ENCODE measurements around the gene IVNS1ABP.
"Not testable (repeated sequence)": the region's sequence is repeated elsewhere in the genome, so short reads cannot be mapped to it uniquely, and the experiment has no call there.

IVNS1ABP gene

DNA sequence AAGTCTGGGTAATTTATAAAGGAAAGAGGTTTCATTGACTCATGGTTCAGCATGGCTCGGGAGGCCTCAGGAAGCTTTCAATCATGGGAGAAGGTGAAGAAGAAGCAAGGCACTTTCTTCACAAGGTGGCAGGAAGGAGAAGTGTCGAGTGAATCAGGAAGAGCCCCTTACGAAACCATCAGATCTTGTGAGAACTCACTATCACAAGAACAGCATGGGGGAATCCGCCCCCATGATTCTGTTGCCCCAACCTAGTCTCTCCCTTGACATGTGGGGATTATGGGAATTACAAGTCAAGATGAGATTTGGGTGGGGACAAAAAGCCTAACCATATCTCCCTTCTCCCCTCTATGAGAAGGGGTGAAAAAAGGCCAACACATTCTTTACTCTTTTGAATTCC, 11.2 kb upstream of the IVNS1ABP start:
- no peak overlapping the region for H3K9ac ChIP-seq
- no peaks in the 10 kb centered on the region for H3K79me2 ChIP-seq (ENCODE audit: insufficient read depth, low read depth)
- no peak overlapping the region for H3K27ac ChIP-seq
- H3K4me1 ChIP-seq (ENCODE audit: low read depth, poor library complexity, severe bottlenecking), result no peaks in the 10 kb centered on the region
- no peaks in the 10 kb centered on the region for H3K27me3 ChIP-seq (ENCODE audit: insufficient read depth, low read depth)
- no peak overlapping the region for H3K4me3 ChIP-seq (IDR thresholded peaks at IDR 0.05; ENCODE audit: insufficient read depth, low read depth, low read length)
- no peak overlapping the region for H3K4me2 ChIP-seq
- H2AFZ ChIP-seq (ENCODE audit: low read depth), result no peak overlapping the region
- no peak for TF ChIP-seq CTCF (conservative IDR thresholded peaks at IDR 0.05; ENCODE audit: low read depth, low read length)
- H3K36me3 ChIP-seq (ENCODE audit: insufficient read depth), result no peaks in the 10 kb centered on the region
- no peaks in the 10 kb centered on the region for H4K20me1 ChIP-seq (ENCODE audit: insufficient read depth)

DNA sequence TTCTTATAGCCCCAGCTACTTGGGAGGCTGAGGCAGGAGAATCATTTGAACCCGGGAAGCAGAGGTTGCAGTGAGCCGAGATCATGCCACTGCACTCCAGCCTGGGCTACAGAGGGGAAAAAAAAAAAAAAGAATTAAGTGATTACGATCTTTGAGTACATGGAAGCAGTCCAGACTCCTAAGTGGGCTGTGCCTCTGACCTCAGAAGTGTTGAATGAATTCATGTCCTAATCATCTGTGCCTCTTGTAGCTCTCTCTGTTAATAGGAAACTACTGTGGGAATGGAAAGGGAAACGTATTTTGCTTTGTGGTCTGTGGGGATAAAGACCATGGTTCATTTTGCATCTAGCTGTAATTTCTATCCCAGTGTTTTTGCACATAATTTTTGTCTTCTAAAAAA, 8.4 kb upstream of the IVNS1ABP start:
- H3K79me2 ChIP-seq (ENCODE audit: insufficient read depth, low read depth), result no peaks in the 10 kb centered on the region
- no peak for TF ChIP-seq CTCF (conservative IDR thresholded peaks at IDR 0.05; ENCODE audit: low read depth, low read length)

DNA sequence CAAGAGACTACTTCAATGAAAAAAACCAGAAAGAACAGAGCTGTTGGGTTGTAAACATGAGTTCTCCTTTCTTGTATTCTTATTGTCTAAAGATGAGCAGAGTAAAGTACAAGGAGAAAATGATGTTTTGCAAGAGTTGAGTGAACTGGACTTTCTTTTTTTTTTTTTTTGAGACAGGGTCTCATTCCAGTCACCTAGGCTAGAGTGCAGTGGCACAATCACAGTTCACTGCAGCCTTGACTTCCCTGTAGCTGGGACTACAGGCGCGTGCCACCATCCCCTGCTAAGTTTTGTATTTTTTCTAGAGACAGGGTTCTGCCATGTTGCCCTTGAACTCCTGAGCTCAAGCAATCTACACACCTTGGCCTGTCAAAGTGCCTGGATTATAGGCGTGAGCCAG, 7.1 kb upstream of the IVNS1ABP start:
- Histone ChIP-seq H3K79me2 (ENCODE audit: insufficient read depth, low read depth) (no peaks in the 10 kb centered on the region), H3K4me2 (no peak overlapping the region), H2AFZ (ENCODE audit: low read depth) (no peak overlapping the region), H3K9ac (no peak overlapping the region), H3K4me3 (IDR thresholded peaks at IDR 0.05; ENCODE audit: insufficient read depth, low read depth, low read length) (no peak overlapping the region), H3K4me1 (ENCODE audit: low read depth, poor library complexity, severe bottlenecking) (peaks cover under 1% of the 10 kb centered on the region), H3K36me3 (ENCODE audit: insufficient read depth) (no peaks in the 10 kb centered on the region), H3K27ac (no peak overlapping the region), H4K20me1 (ENCODE audit: insufficient read depth) (no peaks in the 10 kb centered on the region), H3K27me3 (ENCODE audit: insufficient read depth, low read depth) (no peaks in the 10 kb centered on the region)
- no peak for TF ChIP-seq CTCF (conservative IDR thresholded peaks at IDR 0.05; ENCODE audit: low read depth, low read length)

More for the DNA sequence above, 8.4 kb upstream of the IVNS1ABP start:
- H3K4me2 ChIP-seq, result no peak overlapping the region
- no peaks in the 10 kb centered on the region for H3K4me1 ChIP-seq (ENCODE audit: low read depth, poor library complexity, severe bottlenecking)
- no peaks in the 10 kb centered on the region for H3K36me3 ChIP-seq (ENCODE audit: insufficient read depth)
- no peaks in the 10 kb centered on the region for H4K20me1 ChIP-seq (ENCODE audit: insufficient read depth)
- H3K27ac ChIP-seq, result no peak overlapping the region
- H3K4me3 ChIP-seq (IDR thresholded peaks at IDR 0.05; ENCODE audit: insufficient read depth, low read depth, low read length), result no peak overlapping the region
- H2AFZ ChIP-seq (ENCODE audit: low read depth), result no peak overlapping the region
- no peaks in the 10 kb centered on the region for H3K27me3 ChIP-seq (ENCODE audit: insufficient read depth, low read depth)
- no peak overlapping the region for H3K9ac ChIP-seq

DNA sequence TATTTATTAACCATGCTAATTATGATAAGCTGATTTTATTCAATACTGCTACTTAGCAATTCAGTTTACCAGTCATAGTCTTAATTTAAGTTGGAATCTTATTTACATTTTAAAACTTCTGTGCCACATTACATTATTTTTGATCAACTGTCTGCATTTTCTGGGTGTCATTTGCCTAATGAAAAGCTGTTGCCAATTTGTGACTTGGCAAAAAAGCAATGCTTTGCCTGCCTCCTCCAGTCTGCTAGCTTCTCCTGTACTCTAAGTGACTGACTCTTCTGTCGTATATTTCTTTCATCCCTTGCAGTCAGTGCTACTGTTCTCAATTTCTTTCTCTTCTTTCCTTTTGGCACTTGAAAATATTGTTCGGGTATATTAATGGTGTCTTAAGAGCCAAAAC, 5.6 kb upstream of the IVNS1ABP start:
- Histone ChIP-seq H3K4me2 (no peak overlapping the region), H3K36me3 (ENCODE audit: insufficient read depth) (no peaks in the 10 kb centered on the region), H4K20me1 (ENCODE audit: insufficient read depth) (no peaks in the 10 kb centered on the region), H3K27me3 (ENCODE audit: insufficient read depth, low read depth) (no peaks in the 10 kb centered on the region), H3K9ac (no peak overlapping the region), H3K4me3 (IDR thresholded peaks at IDR 0.05; ENCODE audit: insufficient read depth, low read depth, low read length) (no peak overlapping the region), H2AFZ (ENCODE audit: low read depth) (no peak overlapping the region), H3K27ac (no peak overlapping the region), H3K4me1 (ENCODE audit: low read depth, poor library complexity, severe bottlenecking) (peaks cover 13% of the 10 kb centered on the region), H3K79me2 (ENCODE audit: insufficient read depth, low read depth) (no peaks in the 10 kb centered on the region)
- no peak for TF ChIP-seq CTCF (conservative IDR thresholded peaks at IDR 0.05; ENCODE audit: low read depth, low read length)

- H2AFZ ChIP-seq (ENCODE audit: low read depth), result not testable (repeated sequence)
- H3K4me1 ChIP-seq (ENCODE audit: low read depth, poor library complexity, severe bottlenecking), result peaks cover 13% of the 10 kb centered on the region
Measured at GRCh38 chr1:185321653-185322221, 4.7 kb upstream of the IVNS1ABP start.

DNA sequence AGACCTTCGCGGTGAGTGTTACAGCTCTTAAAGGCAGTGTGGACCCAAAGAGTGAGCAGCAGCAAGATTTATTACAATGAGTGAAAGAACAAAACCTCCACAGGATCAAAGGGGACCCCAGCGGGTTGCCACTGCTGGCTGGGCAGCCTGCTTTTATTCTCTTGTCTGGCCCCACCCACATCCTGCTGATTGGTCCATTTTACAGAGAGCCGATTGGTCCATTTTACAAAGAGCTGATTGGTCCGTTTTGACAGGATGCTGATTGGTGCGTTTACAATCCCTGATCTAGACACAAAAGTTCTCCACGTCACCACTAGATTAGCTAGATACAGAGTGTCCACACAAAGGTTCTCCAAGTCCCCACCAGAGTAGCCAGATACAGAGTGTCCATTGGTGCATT, 4.1 kb upstream of the IVNS1ABP start:
- H3K4me3 ChIP-seq (IDR thresholded peaks at IDR 0.05; ENCODE audit: insufficient read depth, low read depth, low read length); H3K27ac ChIP-seq; H3K4me2 ChIP-seq; H3K27me3 ChIP-seq (ENCODE audit: insufficient read depth, low read depth); H2AFZ ChIP-seq (ENCODE audit: low read depth); H3K9ac ChIP-seq; H3K36me3 ChIP-seq (ENCODE audit: insufficient read depth); H3K79me2 ChIP-seq (ENCODE audit: insufficient read depth, low read depth); H4K20me1 ChIP-seq (ENCODE audit: insufficient read depth): not testable (repeated sequence)
- H3K4me1 ChIP-seq (ENCODE audit: low read depth, poor library complexity, severe bottlenecking), result peaks cover 13% of the 10 kb centered on the region

More at GRCh38 chr1:185321653-185322221, 4.7 kb upstream of the IVNS1ABP start:
- not testable (repeated sequence) for H3K9ac ChIP-seq; H3K36me3 ChIP-seq (ENCODE audit: insufficient read depth); H4K20me1 ChIP-seq (ENCODE audit: insufficient read depth); H3K79me2 ChIP-seq (ENCODE audit: insufficient read depth, low read depth); H3K27ac ChIP-seq; H3K4me3 ChIP-seq (IDR thresholded peaks at IDR 0.05; ENCODE audit: insufficient read depth, low read depth, low read length); H3K4me2 ChIP-seq; H3K27me3 ChIP-seq (ENCODE audit: insufficient read depth, low read depth)
